ENCODE data around the gene HOXD8. TPM values are rescaled to one million over a fixed set of nuclear protein-coding genes. Genes with fewer than 3 reads are reported as not detected.

Gene HOXD8
- total and polyA plus RNA-seq, 9 of the 15 experiments (the other 6 are each of a cell fraction or from before 2014, with no cell fraction given), result 0.04 to 0.15 TPM; not detected in 7

GRCh38 chr2:176096986-176097819, 32.3 kb upstream of the HOXD8 start (continued):
- TF ChIP-seq ZNF592 (IDR thresholded peaks at IDR 0.05) (no peak), MCM5 (IDR thresholded peaks at IDR 0.05; ENCODE audit: low read depth) (no peak), SLC30A9 (CRISPR knock-in tag; IDR thresholded peaks at IDR 0.05) (no peak), BRD9 (IDR thresholded peaks at IDR 0.05; ENCODE audit: low read depth, partially characterized antibody) (no peak), XRCC5 (IDR thresholded peaks at IDR 0.05; ENCODE audit: low read depth, low read length) (peak; percentile 62; the same call in 1 of the 2 replicates), CTCFL (IDR thresholded peaks at IDR 0.05; ENCODE audit: borderline replicate concordance, insufficient read depth, low read depth, low read length, poor library complexity, severe bottlenecking) (no peak), E2F3 (CRISPR knock-in tag; IDR thresholded peaks at IDR 0.05) (0 out of 2 replicates have a peak, but pooled peaks have one; percentile 21), HMGN3 (IDR thresholded peaks at IDR 0.05; ENCODE audit: borderline replicate concordance, extremely low read depth, insufficient read length, low read depth, low read length) (peak; percentile 16), NR3C1 (CRISPR knock-in tag; IDR thresholded peaks at IDR 0.05) (no peak), RUNX1 (IDR thresholded peaks at IDR 0.05; ENCODE audit: low read depth) (no peak), KAT2B (IDR thresholded peaks at IDR 0.05; ENCODE audit: low read depth, low read length) (no peak), GATAD2A (IDR thresholded peaks at IDR 0.05) (no peak), KDM4B (IDR thresholded peaks at IDR 0.05; ENCODE audit: borderline replicate concordance in 2 of 2, low read depth in 1 of 2) (no peak), RNF2 (IDR thresholded peaks at IDR 0.05) (no peak; the same call in 1 of the 2 replicates), MTF1 (CRISPR knock-in tag; IDR thresholded peaks at IDR 0.05; ENCODE audit: borderline replicate concordance) (no peak), CREM (IDR thresholded peaks at IDR 0.05; ENCODE audit: low read depth) (no peak), DMBX1 (CRISPR knock-in tag; IDR thresholded peaks at IDR 0.05; ENCODE audit: borderline replicate concordance) (no peak), ZNF232 (CRISPR knock-in tag; IDR thresholded peaks at IDR 0.05) (no peak)
- TF ChIP-seq, protein P1, sequence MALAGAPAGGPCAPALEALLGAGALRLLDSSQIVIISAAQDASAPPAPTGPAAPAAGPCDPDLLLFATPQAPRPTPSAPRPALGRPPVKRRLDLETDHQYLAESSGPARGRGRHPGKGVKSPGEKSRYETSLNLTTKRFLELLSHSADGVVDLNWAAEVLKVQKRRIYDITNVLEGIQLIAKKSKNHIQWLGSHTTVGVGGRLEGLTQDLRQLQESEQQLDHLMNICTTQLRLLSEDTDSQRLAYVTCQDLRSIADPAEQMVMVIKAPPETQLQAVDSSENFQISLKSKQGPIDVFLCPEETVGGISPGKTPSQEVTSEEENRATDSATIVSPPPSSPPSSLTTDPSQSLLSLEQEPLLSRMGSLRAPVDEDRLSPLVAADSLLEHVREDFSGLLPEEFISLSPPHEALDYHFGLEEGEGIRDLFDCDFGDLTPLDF (CRISPR knock-in tag; IDR thresholded peaks at IDR 0.05), result no peak

Measured in K562 (cell line).